DMS 273 (cell line): Measurements from ENCODE around the gene VTI1A.

Experiments
- DNase-seq: peaks from one replicate; lab custom pipeline; 2025; ENCODE audit not compliant: unreplicated experiment; lab: John Stamatoyannopoulos, UW

VTI1A gene

GRCh38 chr10:112750427-112751167 lies 303.6 kb downstream of the VTI1A start:
- DNase-seq, result no peak

GRCh38 chr10:112751651-112752050 lies 304.6 kb downstream of the VTI1A start:
- no peak for DNase-seq

GRCh38 chr10:112752288-112752687 lies 305.3 kb downstream of the VTI1A start:
- no peak for DNase-seq

GRCh38 chr10:112753961-112754411 lies 307.0 kb downstream of the VTI1A start:
- DNase-seq, result peak; percentile 45

GRCh38 chr10:112755446-112756234 lies 308.6 kb downstream of the VTI1A start:
- peak; percentile 55 for DNase-seq

- peak; percentile 25 for DNase-seq
These were observed 309.2 kb downstream of the VTI1A start for GRCh38 chr10:112756235-112756527.

- DNase-seq, result no peak
These were observed 311.9 kb downstream of the VTI1A start for GRCh38 chr10:112758961-112759360.

GRCh38 chr10:112759496-112759895 lies 312.5 kb downstream of the VTI1A start:
- DNase-seq, result no peak

- DNase-seq, result no peak
These were observed 314.2 kb downstream of the VTI1A start for GRCh38 chr10:112761256-112761655.

- no peak for DNase-seq
These were observed 317.0 kb downstream of the VTI1A start for GRCh38 chr10:112763916-112764520.

GRCh38 chr10:112765717-112766235 lies 318.8 kb downstream of the VTI1A start:
- DNase-seq, result no peak

GRCh38 chr10:112766636-112767035 lies 319.6 kb downstream of the VTI1A start:
- no peak for DNase-seq

- no peak for DNase-seq
These were observed 320.1 kb downstream of the VTI1A start for GRCh38 chr10:112767156-112767555.

- no peak for DNase-seq
These were observed 321.1 kb downstream of the VTI1A start for GRCh38 chr10:112768121-112768520.

GRCh38 chr10:112769081-112769480 lies 322.1 kb downstream of the VTI1A start:
- no peak for DNase-seq

- DNase-seq, result no peak
These were observed 322.8 kb downstream of the VTI1A start for GRCh38 chr10:112769611-112770370.

- no peak for DNase-seq
These were observed 324.7 kb downstream of the VTI1A start for GRCh38 chr10:112771733-112772132.

- DNase-seq, result no peak
These were observed 326.8 kb downstream of the VTI1A start for GRCh38 chr10:112773783-112774182.

- no peak for DNase-seq
These were observed 327.2 kb downstream of the VTI1A start for GRCh38 chr10:112774210-112774609.

- no peak for DNase-seq
These were observed 327.8 kb downstream of the VTI1A start for GRCh38 chr10:112774798-112775197.

GRCh38 chr10:112775381-112775780 lies 328.4 kb downstream of the VTI1A start:
- DNase-seq, result peak; percentile 7
